Measurements from ENCODE around the gene BABAM2. TPM values are rescaled to one million over a fixed set of nuclear protein-coding genes. Genes with fewer than 3 reads are reported as not detected.
"Not testable (repeated sequence)": the region's sequence is repeated elsewhere in the genome, so short reads cannot be mapped to it uniquely, and the experiment has no call there.

The BABAM2 gene
- total and polyA plus RNA-seq, 7 donors = 34.2 to 74.5 (median 52.3) TPM

- Histone ChIP-seq H3K4me1 (no peaks in the 10 kb centered on the region), H3K27ac (no peak overlapping the region), H3K27me3 (ENCODE audit: insufficient read depth in 3 of 3, low read length in 2 of 3) (no peaks in the 10 kb centered on the region), H3K9me3 (no peaks in the 10 kb centered on the region), H3K36me3 (ENCODE audit: insufficient read depth in 1 of 2, low read depth in 1 of 2) (peaks cover 0 to 6% of the 10 kb centered on the region in 2 donors), H3K4me3 (no peak overlapping the region)
- WGBS, 3 donors = 89 to 91% (median 90%) methylated on average over 3 of the region's 3 CpGs
- DNase-seq (no peak), ATAC-seq (no peak)
- TF ChIP-seq, protein P1, sequence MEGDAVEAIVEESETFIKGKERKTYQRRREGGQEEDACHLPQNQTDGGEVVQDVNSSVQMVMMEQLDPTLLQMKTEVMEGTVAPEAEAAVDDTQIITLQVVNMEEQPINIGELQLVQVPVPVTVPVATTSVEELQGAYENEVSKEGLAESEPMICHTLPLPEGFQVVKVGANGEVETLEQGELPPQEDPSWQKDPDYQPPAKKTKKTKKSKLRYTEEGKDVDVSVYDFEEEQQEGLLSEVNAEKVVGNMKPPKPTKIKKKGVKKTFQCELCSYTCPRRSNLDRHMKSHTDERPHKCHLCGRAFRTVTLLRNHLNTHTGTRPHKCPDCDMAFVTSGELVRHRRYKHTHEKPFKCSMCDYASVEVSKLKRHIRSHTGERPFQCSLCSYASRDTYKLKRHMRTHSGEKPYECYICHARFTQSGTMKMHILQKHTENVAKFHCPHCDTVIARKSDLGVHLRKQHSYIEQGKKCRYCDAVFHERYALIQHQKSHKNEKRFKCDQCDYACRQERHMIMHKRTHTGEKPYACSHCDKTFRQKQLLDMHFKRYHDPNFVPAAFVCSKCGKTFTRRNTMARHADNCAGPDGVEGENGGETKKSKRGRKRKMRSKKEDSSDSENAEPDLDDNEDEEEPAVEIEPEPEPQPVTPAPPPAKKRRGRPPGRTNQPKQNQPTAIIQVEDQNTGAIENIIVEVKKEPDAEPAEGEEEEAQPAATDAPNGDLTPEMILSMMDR (IDR thresholded peaks at IDR 0.05) = no peak
- intact Hi-C loops (cut with DNase I) = no loop called here
These were observed 366.7 kb downstream of the BABAM2 start for GRCh38 chr2:28257182-28257581.

DNA sequence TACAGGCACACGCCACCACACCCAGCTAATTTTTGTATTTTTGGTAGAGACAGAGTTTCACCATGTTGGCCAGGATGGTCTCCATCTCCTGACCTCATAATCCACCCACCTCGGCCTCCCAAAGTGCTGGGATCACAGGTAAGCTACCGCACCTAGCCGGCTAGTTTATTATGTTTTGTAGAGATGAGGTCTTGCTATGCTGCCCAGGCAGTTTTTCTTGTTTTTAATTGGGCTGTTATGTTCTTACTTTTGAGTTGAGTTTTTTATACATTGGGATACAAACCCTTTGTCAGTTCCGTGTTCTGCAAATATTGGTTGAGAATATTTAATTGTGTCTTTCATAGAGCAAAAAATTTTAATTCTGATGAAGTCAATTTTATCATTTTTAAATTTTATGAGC lies 368.7 kb downstream of the BABAM2 start:
- H3K9me3 ChIP-seq; H3K27ac ChIP-seq; H3K27me3 ChIP-seq (ENCODE audit: insufficient read depth in 3 of 3, low read length in 2 of 3); DNase-seq; intact Hi-C loops (cut with DNase I); ATAC-seq; H3K4me3 ChIP-seq; H3K4me1 ChIP-seq; H3K36me3 ChIP-seq (ENCODE audit: insufficient read depth in 1 of 2, low read depth in 1 of 2): not testable (repeated sequence)
- 99% methylated on average over 5 of the region's 5 CpGs for WGBS, 3 donors

DNA sequence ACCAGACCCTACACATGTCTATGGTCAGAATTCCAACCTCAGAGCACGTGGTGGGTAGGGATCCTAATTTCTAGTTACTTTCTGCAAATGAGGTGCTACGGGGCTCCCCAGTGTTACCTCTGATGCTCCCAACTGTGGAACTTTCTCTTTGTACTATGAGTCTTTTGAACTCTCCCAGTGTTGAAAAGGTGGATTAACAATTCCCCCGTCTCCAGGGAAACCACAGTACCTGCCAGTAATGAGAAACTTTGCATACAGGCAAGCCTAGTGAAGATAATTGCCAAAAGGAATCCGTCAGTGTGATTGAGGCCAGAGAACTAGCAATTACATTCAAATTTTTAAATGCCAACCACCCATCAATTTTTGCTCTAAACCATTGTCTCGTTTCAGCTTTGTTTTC lies 373.2 kb downstream of the BABAM2 start:
- no peak for ATAC-seq
- H3K27ac ChIP-seq = no peak overlapping the region
- no peaks in the 10 kb centered on the region for H3K27me3 ChIP-seq (ENCODE audit: insufficient read depth in 3 of 3, low read length in 2 of 3)
- WGBS, 3 donors = 92 to 97% (median 95%) methylated on average over 5 of the region's 5 CpGs
- no peak for DNase-seq
- TF ChIP-seq, protein P1 (IDR thresholded peaks at IDR 0.05) = no peak
- H3K4me3 ChIP-seq = no peak overlapping the region
- H3K4me1 ChIP-seq = peaks cover 2% of the 10 kb centered on the region
- no peaks in the 10 kb centered on the region for H3K9me3 ChIP-seq
- H3K36me3 ChIP-seq (ENCODE audit: insufficient read depth in 1 of 2, low read depth in 1 of 2) = peaks cover 0 to 2% of the 10 kb centered on the region in 2 donors
- intact Hi-C loops (cut with DNase I) = no loop called here

DNA sequence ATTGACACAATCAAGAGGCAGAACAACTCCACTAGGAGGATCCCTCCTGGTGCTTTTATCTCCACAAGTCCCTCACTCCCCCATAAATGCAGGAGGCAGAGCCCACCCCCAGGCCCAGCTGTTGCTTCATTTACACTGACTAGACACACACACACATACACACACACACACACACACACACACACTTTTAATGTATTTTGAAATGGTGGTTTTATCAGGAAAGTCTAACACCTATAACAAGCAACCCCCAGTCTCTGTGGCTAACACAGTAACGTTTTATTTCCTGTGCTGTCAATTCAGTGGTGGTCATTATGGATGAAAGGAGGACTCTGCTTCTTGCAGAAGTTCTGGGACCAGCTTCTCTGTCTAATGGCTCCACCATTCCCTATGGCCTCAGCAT lies 376.8 kb downstream of the BABAM2 start:
- Histone ChIP-seq H3K4me3 (no peak overlapping the region), H3K27me3 (ENCODE audit: insufficient read depth in 3 of 3, low read length in 2 of 3) (no peaks in the 10 kb centered on the region), H3K27ac (no peak overlapping the region), H3K9me3 (no peaks in the 10 kb centered on the region), H3K36me3 (ENCODE audit: insufficient read depth in 1 of 2, low read depth in 1 of 2) (peaks cover 0 to 2% of the 10 kb centered on the region in 2 donors), H3K4me1 (peaks cover 24% of the 10 kb centered on the region)
- DNase-seq (no peak), ATAC-seq (no peak)
- intact Hi-C loops (cut with DNase I) = no loop called here
- WGBS, 3 donors = 80 to 86% (median 80%) methylated on average over 1 of the region's 1 CpG
- TF ChIP-seq, protein P1 (IDR thresholded peaks at IDR 0.05) = no peak

- 89 to 97% (median 93%) methylated on average over 4 of the region's 4 CpGs for WGBS, 3 donors
- Histone ChIP-seq H3K4me1 (peaks cover 24% of the 10 kb centered on the region), H3K9me3 (no peaks in the 10 kb centered on the region), H3K4me3 (no peak overlapping the region), H3K27me3 (ENCODE audit: insufficient read depth in 3 of 3, low read length in 2 of 3) (no peaks in the 10 kb centered on the region), H3K36me3 (ENCODE audit: insufficient read depth in 1 of 2, low read depth in 1 of 2) (no peaks in the 10 kb centered on the region), H3K27ac (no peak overlapping the region)
- TF ChIP-seq, protein P1 (IDR thresholded peaks at IDR 0.05) = no peak
- no peak for DNase-seq
- intact Hi-C loops (cut with DNase I) = no loop called here
- ATAC-seq = no peak
These were observed 377.9 kb downstream of the BABAM2 start for GRCh38 chr2:28268386-28268785.
